ENCODE results near the gene INTS6.

Gene INTS6

GRCh38 chr13:51477149-51477548 is 24.3 kb upstream of the INTS6 start:
- no peak for DNase-seq (ENCODE audit: low read depth)
- no peak overlapping the region for H3K4me3 ChIP-seq (ENCODE audit: low read length)
- TF ChIP-seq CTCF (conservative IDR thresholded peaks at IDR 0.05; ENCODE audit: low read length) = no peak

- no peak overlapping the region for H3K4me3 ChIP-seq (ENCODE audit: low read length)
- DNase-seq (ENCODE audit: low read depth) = no peak
- no peak for TF ChIP-seq CTCF (conservative IDR thresholded peaks at IDR 0.05; ENCODE audit: low read length)
Measured at GRCh38 chr13:51475727-51476501, 23.1 kb upstream of the INTS6 start.

- no peak overlapping the region for H3K4me3 ChIP-seq (ENCODE audit: low read length)
- no peak for DNase-seq (ENCODE audit: low read depth)
- TF ChIP-seq CTCF (conservative IDR thresholded peaks at IDR 0.05; ENCODE audit: low read length) = no peak
Measured at GRCh38 chr13:51469790-51470189, 17.0 kb upstream of the INTS6 start.

- TF ChIP-seq CTCF (conservative IDR thresholded peaks at IDR 0.05; ENCODE audit: low read length) = no peak
- no peak overlapping the region for H3K4me3 ChIP-seq (ENCODE audit: low read length)
- DNase-seq (ENCODE audit: low read depth) = no peak
Measured at GRCh38 chr13:51467730-51468129, 14.9 kb upstream of the INTS6 start.

- no peak overlapping the region for H3K4me3 ChIP-seq (ENCODE audit: low read length)
- no peak for DNase-seq (ENCODE audit: low read depth)
- TF ChIP-seq CTCF (conservative IDR thresholded peaks at IDR 0.05; ENCODE audit: low read length) = no peak
Measured at GRCh38 chr13:51465124-51465523, 12.3 kb upstream of the INTS6 start.

- H3K4me3 ChIP-seq (ENCODE audit: low read length) = no peak overlapping the region
- no peak for DNase-seq (ENCODE audit: low read depth)
- TF ChIP-seq CTCF (conservative IDR thresholded peaks at IDR 0.05; ENCODE audit: low read length) = no peak
Measured at GRCh38 chr13:51457086-51457815, 4.4 kb upstream of the INTS6 start.

- TF ChIP-seq CTCF (conservative IDR thresholded peaks at IDR 0.05; ENCODE audit: low read length) = no peak
- H3K4me3 ChIP-seq (ENCODE audit: low read length) = no peak overlapping the region
- no peak for DNase-seq (ENCODE audit: low read depth)
Measured at GRCh38 chr13:51456510-51456909, 3.7 kb upstream of the INTS6 start.
